ENCODE results near the gene THADA. TPM values are rescaled to one million over a fixed set of nuclear protein-coding genes. Genes with fewer than 3 reads are reported as not detected.
A peak's percentile ranks its signal among the peaks of the same experiment; 100 is the strongest.

THADA gene
- total RNA-seq, 1 donor from 2014 or later = 18.4 TPM

DNA sequence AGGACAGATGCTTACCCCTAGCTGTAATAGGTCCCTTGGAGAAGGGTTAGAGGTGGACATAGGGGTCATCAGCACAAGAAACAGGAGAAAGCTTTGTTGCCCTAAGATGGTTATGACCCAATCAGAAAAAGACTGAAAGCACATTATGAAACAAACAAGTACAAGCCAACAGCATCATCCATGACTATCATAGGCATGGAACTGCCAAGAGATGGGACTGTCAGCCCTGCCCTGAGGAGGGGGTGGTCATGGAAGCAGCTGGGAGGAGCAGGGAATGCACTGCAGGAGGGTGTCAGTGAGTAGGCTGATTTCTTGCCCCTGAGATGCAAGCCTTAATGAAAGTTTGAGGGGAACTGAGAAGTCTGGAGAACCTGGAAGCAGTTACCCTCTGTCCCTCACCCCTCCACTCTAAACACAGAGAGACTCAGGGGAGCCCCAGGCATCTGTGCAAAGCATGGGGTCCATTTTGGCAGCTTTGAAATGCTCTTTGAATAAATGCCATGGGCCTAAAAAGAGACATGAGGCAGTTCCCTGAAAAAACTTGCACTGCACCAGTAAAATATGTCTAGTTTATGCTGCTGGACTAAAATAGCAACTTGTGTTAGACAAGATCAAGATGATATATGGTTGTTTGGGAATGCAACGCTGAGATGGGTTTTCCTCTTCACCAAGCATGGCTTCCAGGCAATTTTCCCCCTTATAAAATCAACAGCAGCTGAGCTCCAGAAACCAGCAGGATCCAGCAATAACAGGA is 246.8 kb downstream of the THADA start:
- no peak for DNase-seq (ENCODE audit: low spot score)
- intact Hi-C loops (cut with DNase I) = loop anchor here (5.0 kb wide), 1 partner anchor 133 kb away; no protein-coding TSS in a partner anchor

DNA sequence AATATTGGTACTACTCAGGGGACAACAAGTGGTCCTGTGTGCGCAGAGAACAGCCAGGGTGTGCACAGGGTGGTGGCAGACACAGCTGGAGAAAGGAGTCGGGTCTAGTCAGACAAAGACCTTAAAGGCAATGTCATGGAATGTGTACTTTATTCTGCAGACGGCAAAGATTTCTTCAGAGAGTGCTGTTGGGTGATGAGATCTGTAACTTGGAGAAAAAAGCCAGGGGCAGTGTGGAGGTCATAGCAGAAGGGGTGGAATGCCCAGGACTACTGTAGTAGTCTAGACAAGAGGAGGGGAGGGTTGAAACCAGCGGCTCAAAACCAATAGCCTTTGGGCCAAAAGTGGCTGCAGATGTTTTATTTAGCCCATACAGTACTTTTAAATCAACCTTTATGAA is 248.1 kb downstream of the THADA start:
- DNase-seq (ENCODE audit: low spot score) = no peak
- intact Hi-C loops (cut with DNase I) = loop anchor here (5.0 kb wide), 1 partner anchor 135 kb away; no protein-coding TSS in a partner anchor

DNA sequence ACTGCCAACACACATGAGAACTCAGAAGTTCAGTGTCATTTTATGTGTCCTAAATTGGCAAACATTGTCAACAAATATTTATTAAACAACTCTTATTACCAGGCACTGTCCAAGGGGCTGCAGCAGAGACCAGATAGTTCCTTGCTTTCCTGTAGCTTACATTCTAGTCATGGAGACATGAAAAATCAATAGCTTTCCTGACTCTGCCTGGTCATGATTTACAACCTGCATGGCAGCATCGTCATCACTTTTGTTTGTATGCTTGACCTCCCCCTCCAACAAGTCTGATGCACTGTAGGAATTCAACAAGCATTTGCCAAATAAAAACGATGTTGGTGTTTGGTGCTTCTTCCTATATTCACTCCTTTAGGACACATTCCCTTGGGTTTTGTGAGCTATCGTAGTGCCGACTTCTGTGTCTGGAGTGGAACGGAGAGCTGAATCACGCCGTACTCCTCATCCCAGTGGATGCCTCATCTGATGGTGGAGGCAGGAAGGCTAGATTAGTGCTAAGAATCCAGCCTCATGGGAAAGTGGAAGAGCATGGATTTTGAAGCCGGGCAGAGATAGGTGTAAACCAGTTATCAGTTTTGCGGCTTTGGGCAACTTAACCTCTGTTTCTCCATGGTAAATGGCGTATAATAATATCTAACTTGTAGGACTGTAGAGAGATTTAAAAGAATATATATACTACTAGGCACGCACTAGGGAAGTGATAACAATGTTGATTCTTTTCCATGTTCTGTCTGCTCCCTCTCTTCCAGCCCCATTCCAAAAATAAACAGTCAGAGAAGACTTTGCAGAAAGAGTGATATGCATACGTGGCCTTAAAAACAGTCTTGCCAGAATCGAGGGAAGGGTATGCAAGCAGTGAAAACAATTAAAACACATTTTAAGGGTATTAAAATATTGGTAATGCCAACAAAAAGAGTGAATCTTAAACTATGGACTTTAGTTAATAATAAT is 249.0 kb downstream of the THADA start:
- no peak for DNase-seq (ENCODE audit: low spot score)
- intact Hi-C loops (cut with DNase I) = loop anchor here (5.0 kb wide), 1 partner anchor 135 kb away; no protein-coding TSS in a partner anchor

DNA sequence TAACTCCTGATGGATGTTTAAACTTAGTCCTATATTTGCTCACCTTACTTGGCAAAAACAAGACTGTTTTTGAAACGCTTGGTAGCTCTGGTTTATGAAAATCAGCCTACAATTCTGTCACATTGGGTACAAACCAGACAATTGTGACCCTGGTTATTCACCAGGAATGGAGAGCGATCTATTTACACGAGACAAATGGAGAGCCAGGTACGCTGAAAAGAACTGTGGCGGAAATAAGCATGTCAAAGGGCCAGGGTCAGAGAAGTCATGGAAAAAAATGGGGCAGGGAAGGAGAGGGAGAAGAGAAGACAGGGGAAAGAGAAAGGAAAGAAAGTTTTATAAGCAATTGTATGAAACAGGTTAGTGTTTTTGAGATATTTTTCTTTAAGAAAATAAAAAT is 250.0 kb downstream of the THADA start:
- intact Hi-C loops (cut with DNase I) = loop anchor here (5.0 kb wide), 1 partner anchor 136 kb away; no protein-coding TSS in a partner anchor
- no peak for DNase-seq (ENCODE audit: low spot score)

DNA sequence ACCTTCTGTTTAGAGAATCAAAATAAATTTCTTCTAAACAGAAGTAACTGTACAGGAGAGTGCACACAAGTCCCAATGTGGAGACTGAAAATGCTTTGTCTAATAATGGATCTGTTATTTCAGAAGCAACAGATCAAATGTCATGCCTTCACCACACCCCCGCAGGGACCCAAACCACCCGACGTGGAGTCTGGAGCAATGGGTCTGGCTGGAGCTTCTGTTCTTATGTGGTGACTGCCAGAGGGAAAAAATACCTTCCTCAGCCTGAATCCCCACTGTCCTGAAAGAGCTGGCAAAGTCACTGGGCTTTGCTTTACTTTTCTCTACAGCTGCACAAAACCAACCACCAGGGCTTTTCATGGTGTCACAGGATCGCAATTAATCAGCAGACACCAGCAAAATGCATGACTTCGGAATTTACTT is 250.4 kb downstream of the THADA start:
- no peak for DNase-seq (ENCODE audit: low spot score)
- intact Hi-C loops (cut with DNase I) = loop anchor here (5.0 kb wide), 1 partner anchor 137 kb away; no protein-coding TSS in a partner anchor

DNA sequence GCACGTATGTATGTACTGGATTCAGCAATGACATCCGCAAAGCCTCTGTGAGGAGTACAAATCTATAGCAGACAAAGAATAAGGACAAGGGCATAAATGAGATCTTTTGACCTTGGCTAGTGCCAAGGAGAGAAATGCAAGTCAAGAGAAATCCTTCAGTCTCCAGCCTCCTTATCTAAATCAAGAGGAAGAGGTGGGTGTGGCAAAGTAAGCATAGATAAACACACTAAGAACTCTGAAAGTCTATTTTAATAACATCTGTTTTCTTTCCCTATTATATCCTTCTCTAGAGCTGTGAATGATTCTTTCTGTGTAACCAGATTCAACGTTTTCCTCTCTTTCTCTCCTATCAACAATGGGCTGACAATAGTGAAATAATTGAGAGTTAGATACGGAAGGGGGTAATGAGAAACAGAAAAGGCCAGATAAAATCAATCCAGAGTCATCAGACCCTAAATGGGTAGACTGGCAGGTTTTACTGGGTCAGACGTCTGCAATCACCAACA is 250.9 kb downstream of the THADA start:
- intact Hi-C loops (cut with DNase I) = loop anchor here (5.0 kb wide), 1 partner anchor 137 kb away; no protein-coding TSS in a partner anchor

DNA sequence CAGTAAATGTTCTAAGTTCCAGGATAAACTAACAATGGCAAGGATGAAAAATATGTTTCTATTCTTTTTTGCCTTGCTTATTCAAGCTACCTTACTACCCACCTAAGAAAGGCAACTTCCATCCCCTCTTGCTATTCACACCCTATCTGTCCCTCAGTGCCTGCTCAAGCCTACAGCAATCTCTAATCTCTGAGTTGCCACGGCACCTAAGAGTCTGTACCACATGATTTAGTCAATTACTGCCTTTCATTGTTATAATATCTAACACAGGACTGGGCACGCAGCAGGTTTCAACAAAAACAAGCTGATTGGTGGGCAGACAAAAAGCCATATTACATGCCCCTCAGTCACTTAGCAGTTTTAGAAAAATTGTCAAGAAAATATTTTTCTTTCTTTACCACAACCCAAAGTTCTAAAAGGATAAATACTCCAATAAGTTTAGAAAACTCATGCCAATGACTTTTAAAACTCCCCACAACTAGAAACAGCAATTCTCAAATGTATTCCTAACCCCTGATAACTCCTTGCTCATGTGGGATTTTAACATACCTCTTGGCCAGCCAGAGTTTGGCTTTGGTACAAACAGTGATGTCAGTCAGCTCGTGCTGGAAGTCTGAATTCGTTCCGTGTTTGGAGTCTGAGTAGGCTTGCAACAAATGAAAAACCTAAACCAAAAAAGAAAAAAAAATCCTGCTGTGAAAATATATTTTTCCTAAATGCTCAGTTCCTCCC is 252.1 kb downstream of the THADA start:
- DNase-seq (ENCODE audit: low spot score) = peak; percentile 83
- intact Hi-C loops (cut with DNase I) = no loop called here

More for the DNA sequence above, 250.9 kb downstream of the THADA start:
- DNase-seq (ENCODE audit: low spot score) = no peak

DNA sequence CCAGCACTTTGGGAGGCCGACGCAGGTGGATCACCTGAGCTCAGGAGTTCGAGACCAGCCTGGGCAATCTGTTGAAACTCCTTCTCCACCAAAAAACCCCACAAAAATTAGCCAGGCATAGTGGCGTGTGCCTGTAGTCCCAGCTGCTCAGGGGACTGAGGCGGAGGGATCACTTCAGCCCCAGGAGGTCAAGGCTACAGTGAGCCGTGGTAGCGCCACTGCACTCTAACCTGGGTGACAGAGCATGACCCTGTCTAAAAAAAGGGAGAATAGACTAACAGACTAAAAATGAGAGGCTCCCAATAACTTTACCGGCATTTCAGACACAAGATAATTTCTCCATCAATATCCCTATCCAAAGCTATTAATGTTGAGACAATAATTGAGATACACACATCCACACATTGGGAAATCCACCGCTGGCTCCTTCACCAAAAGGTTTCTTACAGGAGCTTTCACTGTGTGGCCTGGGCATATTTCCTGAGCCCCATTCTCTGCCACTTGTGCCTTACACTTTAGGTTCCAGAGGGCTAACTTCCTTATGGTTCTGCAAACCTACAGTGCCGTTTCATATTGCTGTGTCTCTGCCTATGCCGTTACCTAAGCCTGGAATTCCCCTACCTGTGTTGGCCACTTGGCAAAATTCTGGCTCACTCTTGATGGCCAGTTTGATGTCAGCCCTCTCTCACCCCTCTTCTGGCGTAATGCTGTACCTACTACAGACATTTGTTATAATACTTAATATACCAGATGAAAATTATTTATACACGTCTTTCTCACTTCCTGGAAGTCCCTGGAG is 253.7 kb downstream of the THADA start:
- no peak for DNase-seq (ENCODE audit: low spot score)
- intact Hi-C loops (cut with DNase I) = no loop called here

DNA sequence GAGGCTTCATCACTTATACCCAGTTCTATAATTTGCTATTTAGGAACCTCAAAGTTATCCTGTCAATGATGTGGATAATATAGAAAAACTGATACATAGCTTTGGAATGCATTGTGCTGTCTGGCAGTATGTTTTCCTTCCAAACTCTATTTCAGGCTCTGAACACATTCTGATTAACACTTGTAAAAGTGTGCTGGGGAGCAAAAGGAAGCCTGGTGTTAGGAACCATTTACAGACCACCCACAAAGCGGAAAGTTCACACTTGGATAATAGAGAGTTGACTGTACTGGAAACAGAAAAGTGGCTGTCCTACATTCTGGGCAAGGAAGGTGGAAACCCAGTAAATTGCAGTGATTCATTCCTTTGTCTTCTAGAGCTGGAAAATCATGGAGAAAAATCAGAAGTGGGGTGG is 254.9 kb downstream of the THADA start:
- no peak for DNase-seq (ENCODE audit: low spot score)
- intact Hi-C loops (cut with DNase I) = no loop called here

DNA sequence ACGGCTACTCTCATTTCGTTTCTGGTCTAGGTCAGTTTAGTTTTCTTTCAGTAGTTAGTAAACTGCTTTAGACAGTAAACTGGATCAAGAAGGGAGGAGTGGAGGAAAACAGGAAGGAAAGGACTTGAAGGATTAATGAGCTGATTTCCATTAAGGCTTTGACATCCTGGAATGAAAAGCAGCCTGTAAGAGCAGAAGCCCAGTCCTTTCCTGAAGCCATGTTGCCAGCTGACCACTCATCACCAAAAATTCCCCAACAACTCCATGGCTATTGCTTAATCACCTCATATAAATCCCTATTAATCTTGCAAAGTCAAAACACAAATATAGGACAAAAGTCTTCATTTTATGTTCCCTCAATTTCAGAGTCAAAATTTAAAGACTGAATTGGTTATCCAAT is 255.8 kb downstream of the THADA start:
- intact Hi-C loops (cut with DNase I) = no loop called here

DNA sequence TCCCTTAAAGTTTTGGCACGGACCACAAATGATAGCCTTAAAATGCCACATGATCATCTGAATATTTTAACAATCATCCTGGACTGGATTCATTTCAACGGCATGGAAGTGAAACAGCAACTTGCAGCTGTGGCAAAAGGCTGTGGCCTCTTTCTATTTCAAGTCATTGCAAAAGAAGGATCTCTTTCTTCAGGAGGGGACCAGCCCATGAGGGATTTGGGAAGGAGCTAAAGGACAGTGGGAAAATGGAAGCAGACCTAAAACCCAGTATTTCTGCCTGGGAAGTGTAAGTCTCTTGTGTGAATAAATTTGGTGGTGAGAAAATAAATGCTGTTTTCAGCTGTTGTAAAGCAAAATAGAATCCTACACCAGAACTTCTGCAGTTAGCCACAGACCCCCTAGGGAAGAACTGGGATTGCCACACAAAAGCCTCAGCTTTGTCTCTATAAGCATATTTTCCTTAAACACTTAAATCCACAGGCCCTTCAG is 262.1 kb downstream of the THADA start:
- no peak for DNase-seq (ENCODE audit: low spot score)
- intact Hi-C loops (cut with DNase I) = loop anchor here (5.0 kb wide), 3 partner anchors 66 to 149 kb away; no protein-coding TSS in a partner anchor

More for the DNA sequence above, 255.8 kb downstream of the THADA start:
- no peak for DNase-seq (ENCODE audit: low spot score)

DNA sequence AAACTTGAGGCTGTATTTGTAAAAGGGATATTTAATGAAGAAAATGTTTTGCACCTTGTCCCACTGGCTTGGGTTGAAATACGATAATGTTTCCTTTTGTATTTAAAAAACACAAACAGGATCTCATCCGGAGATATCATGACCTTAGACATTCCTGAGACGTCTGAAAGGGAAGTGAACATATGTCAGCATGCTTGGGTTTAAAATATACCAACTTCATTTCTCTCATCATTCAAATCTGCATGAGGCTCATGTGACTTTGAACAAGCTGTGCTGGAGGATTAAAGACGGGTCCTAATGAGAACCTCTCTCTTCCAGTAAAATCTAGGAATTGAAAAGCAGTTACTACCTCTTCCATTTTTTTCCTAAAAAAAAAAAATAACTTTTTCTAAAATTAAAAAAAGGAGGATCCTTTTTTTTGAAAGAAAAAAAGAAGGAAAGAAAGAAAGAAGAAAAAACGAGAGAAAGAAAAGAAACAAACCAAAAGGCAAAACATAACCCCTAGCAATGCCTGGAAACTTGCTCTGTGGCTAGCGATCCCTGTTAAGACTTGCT is 262.7 kb downstream of the THADA start:
- no peak for DNase-seq (ENCODE audit: low spot score)
- intact Hi-C loops (cut with DNase I) = loop anchor here (5.0 kb wide), 3 partner anchors 66 to 149 kb away; no protein-coding TSS in a partner anchor

DNA sequence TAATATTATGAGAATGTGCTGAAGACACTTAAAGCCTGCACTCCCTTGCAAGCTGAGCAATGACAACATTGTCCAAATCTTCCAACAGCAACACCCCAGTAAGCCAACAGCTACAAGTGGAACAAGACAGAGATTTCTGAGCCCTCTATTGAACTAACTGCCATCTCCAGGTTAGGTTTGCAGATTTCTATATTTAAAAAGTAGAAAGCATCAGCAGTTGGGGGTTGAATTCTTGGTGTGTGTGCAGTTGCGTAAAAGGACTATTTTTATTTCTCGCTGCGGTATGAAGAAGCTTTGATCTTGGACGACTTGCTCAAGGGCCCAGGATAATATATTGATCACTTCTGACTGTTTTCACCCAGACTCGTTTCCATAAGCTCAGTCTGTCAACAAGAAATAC is 263.2 kb downstream of the THADA start:
- DNase-seq (ENCODE audit: low spot score) = no peak

DNA sequence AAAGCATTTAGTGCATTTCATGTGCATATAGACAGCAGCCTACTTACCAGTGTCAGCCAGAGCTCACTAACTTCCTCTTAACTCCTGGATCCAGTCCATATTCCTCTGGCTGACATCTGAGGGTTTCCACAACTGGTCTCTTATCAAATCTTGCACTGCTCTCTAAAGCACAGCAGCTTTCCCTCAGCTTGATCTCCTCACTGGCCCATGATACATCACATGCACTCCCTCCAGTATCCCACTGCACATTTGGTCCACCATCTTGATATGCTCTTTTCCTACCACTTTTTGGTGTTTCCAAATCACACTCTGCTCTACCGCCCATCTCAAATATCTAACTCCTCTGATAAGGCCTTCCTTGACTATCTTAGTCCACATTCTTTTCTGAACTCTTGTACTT is 264.4 kb downstream of the THADA start:
- no peak for DNase-seq (ENCODE audit: low spot score)
- intact Hi-C loops (cut with DNase I) = loop anchor here (2.0 to 5.0 kb wide), 4 partner anchors 64 to 151 kb away; no protein-coding TSS in a partner anchor

More for the DNA sequence above, 263.2 kb downstream of the THADA start:
- intact Hi-C loops (cut with DNase I) = loop anchor here (5.0 kb wide), 3 partner anchors 65 to 150 kb away; no protein-coding TSS in a partner anchor

DNA sequence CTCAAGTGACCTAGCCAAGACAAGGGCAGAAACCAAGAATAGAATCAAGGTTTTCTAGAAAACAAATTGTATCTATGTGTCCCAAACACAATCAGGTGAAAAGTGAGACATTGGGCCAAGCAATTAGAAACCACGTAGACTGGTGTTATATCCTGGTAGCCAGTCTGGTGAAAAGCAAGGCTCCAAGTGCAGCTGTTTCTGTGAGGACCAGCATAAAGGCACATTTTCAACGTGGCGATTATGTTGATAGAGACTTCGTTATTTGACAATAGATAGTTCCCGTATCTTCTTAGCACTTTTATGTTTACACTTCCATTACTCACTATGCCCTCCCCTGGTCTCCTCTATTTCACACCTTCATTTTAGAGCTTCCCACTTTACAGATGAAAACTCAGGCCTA is 266.2 kb downstream of the THADA start:
- DNase-seq (ENCODE audit: low spot score) = no peak
- intact Hi-C loops (cut with DNase I) = loop anchor here (2.0 to 5.0 kb wide), 4 partner anchors 62 to 153 kb away; no protein-coding TSS in a partner anchor

DNA sequence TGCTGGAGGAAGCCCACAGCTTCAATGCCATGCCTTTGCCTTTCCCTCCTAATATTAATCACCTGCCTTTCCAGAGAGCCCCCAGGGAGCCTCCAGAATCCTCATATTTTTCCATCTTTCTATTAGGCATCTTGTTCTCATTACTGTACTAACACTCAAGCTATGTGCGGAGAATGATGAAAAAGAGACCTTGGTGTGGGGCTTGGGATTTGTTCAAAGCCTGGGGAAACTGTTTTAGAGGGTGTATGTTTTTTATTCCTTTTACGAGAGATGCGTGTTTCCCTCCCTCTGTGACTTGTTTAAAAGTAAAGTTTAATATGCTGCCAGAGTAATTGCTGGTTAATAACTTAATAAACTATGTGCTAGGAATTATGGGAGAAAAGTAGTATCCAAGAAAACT is 267.0 kb downstream of the THADA start:
- intact Hi-C loops (cut with DNase I) = no loop called here

DNA sequence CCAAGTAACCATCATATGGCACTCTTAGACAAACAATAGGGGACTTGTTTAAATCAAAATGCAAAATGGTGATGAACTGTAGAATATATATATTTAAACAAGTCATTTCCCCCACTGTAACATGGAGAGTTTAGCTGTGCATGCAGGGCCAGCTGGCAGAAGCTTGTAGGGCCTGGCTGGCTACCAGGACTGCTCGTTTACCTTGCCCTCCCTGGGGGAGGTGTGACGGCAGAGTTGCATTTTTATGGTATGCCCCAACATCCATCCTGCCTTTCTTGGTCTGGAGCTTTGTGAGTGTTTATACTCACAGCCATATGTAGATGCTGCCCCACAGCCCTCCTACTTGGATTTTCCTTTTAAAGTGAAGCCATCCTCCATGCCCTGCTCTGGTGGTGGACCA is 267.7 kb downstream of the THADA start:
- intact Hi-C loops (cut with DNase I) = no loop called here
- no peak for DNase-seq (ENCODE audit: low spot score)

More for the DNA sequence above, 267.0 kb downstream of the THADA start:
- no peak for DNase-seq (ENCODE audit: low spot score)

DNA sequence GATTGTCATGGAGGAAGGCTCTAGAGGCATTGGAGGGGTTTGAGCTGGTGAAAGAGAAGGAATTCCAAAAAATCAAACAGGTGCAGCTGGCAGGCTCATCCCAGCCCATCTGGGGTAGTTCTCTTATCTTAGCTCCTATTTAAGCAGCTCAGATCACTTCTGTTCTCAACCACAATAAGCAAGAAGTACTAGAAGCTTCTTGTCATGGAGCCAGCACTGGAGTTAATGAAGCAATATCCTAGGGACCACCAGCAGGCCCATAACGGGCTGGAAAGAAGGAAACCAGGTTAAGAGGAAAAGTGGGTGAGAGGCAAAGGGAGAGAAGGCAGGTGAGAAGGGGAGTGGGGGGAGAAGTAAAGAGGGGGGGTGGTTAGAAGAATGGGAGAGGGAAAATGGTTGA is 268.7 kb downstream of the THADA start:
- intact Hi-C loops (cut with DNase I) = no loop called here
- no peak for DNase-seq (ENCODE audit: low spot score)
